Stimulated activated CD4-positive, alpha-beta T cell treated with anti-CD3 and anti-CD28 coated beads, Interleukin-15, amount 100 ng/mL, for 48 hours (primary cell): Measurements from ENCODE around the gene KLHL18.
"Not testable (repeated sequence)": the region's sequence is repeated elsewhere in the genome, so short reads cannot be mapped to it uniquely, and the experiment has no call there.

ENCODE experiments used
- DNase-seq, 2 donors: peaks; one replicate each; pipeline ENCODE4 v3.0.0-alpha.2; 2020; ENCODE audit warnings: low read depth in 2 of 2

KLHL18 gene

GRCh38 chr3:47282424-47283192, at the start of gene KLHL18, which contains the start of gene KIF9:
TSS of gene KLHL18 (plus strand) at chr3:47282944. CDS start at chr3:47282966, 22 bp downstream.
TSS of gene KIF9 (minus strand) at chr3:47282799. CDS start at chr3:47277374, 5,425 bp downstream.
- DNase-seq = peak; percentile 93 to 94

GRCh38 chr3:47238017-47238416, 44.7 kb upstream of the KLHL18 start:
- no peak for DNase-seq

DNA sequence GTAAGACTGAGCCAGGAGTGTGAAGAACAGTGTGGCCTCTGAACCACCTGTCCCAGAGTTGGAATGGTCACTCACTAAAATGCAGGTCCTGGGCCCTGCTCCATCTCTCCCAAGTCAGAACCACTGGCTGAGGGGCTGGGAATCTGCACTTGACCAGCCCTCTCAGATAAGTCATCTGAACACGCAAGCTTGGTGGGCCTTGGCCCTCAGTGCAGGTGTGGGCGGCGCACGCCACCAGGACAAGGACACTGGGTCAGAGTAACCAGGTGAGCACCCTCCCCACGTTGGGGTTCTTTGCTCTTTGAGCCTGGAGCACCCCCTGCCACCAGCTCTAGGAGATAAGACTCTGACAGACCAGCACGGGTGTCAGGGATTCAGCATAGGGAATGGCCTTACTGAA, 42.8 kb upstream of the KLHL18 start:
- DNase-seq = no peak

GRCh38 chr3:47243419-47244147, 39.2 kb upstream of the KLHL18 start:
- no peak for DNase-seq

DNA sequence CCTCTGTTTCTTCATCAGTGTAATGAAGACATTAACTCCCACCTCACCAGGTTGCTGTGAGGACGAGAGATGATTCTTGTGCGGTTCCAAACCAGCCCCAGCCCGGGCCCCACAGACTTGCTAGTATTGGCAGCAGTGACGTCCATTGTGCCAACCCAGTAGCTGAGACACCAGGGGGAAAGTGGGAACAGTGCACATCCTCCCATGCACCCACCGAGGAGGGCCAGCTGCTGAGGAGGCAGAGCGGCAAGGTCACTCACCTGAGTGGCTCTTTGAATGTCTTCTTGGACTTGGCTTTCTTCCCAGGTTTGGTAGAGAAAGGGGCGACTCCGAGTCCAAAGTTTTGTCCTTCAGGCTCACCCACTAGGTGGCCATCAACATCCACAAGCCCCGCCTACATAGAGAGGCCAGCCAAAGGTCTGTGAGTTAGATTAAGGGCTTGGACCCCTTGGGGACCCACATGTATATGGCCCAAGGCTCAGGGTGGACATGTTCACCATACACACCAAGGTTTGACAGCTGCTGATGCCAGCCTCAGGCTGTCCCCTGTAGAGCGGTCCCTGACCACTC, 38.1 kb upstream of the KLHL18 start:
- DNase-seq = no peak

GRCh38 chr3:47245271-47245670, 37.5 kb upstream of the KLHL18 start:
- DNase-seq = no peak

DNA sequence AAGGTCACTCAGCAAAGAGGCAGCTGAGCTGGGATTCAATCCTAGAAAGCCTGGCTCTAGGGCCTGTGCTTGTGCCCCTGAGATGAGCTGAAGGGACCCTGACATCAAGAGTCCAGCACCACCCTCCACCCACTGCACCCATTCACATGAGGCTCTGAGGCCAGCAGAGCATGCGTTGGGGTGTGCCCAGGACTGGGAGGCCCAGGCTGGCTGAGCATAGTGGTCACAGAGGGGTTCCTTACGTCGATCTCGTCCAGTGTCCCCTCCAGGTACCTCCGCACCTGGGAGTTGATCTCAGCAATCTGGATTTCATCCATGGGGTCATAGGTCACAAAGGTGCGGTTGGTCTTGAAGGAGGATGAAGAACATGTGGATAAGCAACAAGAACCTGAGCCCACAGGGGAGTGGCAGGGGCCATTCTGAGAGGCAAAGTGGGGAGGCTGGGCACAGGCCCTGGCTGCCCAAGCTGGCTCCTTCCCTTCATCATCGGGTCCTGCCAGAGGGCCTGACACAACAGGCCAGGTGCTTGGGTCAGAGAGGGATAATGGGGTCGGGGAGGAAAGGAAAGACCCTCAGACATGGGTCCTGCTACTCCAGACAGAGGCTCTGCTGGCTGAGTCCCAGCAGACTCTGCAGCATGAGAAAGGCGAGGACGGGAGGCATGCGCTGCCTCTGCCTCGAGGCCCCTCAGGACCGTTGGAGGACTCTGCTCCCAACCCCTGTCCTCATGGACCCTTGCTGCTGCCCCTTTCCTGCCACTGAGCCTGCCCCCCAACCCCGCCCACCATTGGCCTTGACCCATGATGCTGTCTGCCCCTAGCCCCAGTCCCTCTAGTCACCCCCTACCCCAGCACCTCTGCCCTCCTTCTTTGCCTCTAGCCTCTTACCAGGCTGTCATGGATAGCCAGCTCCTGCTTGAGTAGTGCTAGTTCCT, 35.3 kb upstream of the KLHL18 start:
- no peak for DNase-seq

DNA sequence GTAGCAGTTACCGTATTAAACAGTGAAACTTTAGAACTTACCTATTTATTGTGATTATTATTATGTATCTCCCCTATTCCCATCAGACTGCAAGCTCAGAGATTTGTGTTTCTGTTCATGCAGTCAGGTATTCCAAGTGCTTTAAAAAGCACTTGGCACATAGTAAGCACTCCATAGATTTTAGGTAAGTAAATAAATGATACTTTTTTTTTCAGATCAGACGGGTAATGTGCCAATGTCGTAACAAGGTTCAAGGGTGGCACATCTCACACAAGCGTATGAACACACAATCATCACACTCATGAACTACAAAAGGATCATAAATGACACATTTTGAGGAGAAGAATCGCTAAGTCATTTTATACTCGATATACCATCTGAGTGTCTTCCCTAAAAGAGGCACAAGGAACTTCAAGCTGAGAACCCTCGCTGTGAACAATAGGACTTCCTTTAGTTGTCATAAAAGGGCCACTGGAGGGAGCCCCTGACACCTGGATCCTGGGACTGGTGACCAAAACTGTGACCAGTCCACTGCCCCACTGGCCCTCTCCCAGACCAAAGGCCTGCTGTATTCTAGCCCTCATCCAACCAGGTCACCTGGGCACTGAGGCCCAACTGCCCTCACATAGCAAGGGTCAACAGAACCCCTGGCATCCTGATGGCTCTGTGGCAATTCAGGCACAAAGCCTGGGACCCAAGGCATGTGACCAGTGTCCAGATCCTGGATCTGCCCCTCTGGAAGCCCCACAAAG, 32.3 kb upstream of the KLHL18 start:
- no peak for DNase-seq

- DNase-seq = not testable (repeated sequence)
Measured at GRCh38 chr3:47251085-47251484, 31.7 kb upstream of the KLHL18 start.

DNA sequence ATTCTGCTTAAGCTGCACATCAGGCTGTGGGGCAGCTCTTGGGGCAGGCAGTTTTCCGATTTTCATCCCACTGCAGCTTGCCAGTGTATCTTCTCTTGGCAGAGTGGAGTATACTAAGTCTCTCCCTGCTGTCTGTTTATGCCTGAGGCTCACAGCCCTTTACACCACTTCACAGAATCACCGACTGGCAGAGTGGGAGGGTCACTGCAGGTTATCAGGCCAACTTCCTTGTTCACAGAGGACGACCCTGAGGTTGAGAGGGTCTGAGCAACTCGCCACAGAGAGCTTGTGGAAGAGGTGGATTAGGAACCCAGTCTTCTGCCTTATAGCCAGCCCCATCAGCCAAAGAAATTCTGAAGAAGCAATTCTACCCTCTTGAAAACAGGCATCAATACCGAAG, 31.1 kb upstream of the KLHL18 start:
- no peak for DNase-seq

GRCh38 chr3:47256331-47256730, 26.4 kb upstream of the KLHL18 start:
- DNase-seq = not testable (repeated sequence)

DNA sequence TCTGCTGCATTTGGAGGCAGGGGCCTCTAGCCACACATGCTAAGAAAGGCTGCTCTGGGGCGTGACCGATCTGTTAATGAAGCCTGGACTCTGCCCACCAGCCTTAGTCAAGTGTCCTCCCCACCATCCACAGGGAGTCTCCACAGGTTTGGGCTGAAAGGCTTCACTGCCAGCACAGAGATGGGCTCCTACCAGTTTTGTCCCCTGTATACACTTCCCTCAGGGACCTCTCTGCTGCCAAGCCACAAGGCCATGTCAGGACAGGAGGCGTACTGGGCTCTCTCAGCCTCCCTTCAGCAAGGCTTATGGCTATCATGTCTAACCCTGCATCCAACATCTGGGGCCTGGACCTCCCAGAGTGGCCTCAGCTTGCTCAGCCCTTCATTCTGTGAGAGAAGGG, 23.6 kb upstream of the KLHL18 start:
- DNase-seq = no peak

DNA sequence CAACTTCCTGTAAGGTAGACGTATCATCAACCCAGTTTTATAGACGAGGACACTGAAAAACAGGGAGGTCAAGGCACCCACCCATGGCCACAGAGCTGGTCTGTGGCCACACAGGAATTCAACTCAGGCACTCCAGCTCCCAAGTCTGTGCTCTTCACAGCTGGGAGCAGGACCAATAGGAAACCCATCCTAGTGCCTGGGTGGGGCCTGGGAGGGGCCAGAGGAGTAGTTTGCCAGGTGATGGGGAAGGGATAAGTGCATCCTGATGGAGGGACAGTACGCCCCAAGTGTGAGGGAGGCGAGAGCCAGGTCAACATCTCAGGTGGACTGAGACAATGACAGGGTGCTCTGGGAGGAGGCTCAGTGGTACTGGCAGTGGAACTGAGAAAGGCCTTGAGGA, 22.1 kb upstream of the KLHL18 start:
- no peak for DNase-seq

DNA sequence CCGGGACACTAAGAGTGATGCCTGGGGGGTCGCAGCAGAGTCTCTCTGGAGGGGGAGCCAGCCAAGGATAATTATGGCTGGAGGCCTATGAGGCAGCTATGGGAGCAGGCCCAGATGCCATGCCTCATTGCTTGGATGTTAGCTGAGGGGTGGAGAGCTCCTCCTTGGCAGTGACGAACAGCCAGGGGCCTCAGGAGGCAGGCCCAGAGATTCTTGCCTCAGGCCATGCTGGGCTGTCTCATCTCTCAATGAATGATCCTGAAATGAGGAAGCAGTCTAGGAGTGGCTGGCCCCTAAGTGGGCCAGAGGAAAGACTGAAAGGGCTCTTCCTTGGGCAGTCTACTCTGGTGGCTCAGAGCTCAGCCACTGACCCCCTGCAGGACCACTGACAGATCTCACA, 21.4 kb upstream of the KLHL18 start:
- no peak for DNase-seq

DNA sequence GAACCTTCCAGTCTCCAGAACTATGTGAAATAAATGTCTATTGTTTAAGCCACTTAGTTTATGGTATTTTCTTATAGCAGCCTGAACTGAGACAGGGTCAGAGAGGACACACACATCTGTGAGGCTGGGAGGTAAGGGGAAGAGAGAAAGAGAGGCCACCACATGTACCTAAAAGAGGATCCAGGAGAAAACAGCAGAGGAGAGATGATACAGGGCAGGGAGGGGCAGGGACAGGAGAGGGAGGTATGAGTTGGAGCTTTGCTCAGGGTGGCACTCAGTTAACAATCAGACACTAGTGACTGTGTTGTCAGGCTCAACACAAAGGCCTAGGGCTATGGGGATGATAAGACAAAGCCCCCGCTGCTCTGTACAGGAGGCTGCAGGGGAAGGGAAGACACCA, 17.7 kb upstream of the KLHL18 start:
- no peak for DNase-seq

GRCh38 chr3:47265725-47266428, 16.9 kb upstream of the KLHL18 start:
- DNase-seq = no peak

DNA sequence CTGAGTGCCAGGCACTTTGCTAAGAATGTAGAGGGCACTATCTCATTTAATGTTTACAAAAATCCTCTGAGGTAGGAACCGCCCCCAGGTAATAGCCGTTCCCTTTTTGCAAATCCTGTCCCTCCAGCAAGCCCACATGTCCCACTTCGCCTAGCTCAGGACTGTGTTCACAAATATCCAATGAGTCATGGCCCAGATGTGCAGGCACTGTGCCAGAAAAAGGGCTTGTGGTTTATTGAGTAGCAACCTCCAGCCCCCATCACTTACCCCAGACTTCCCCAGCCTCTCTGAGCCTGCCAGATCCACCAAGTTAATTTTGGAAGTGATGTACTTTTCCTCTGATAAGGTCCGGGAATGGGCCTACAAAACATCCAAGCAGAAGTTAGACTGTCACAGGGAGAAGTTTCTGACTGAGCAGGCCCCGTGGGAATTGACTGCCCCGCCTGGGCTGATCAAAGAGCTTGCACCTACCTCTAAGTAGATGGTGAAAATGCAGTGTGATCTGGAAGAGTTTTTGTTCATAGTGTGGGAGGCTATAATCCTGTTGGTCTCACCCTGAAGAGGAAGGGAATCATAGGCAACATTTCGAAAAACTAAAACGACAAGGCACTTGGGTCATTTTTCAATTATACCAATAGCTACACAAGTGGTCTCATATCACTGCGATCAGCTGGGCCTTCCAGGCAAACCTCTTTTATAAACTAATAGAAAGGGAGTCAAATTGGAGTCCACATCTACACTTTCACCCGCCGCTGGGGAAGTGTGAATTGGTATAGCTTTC, 15.8 kb upstream of the KLHL18 start:
- DNase-seq = peak; percentile 19 to 21

GRCh38 chr3:47267490-47267824, 15.3 kb upstream of the KLHL18 start:
- no peak for DNase-seq

DNA sequence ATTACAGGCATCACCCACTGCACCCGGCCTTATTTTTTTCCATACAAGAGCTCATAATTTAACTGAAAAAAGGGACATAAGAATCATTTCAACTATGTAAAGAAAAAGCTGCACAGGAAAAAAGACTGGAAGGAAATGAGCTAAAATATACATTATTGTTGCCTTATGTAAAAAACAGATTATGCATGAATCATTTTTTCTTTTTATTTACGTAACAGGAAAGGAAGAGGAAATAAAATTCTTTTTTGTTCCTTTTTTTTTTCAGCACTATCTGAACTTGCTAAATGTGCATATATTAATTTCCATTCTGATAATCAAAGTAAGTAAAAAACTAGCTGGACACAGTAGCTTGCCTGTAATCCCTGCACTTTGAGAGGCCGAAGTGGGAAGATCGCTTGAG, 12.2 kb upstream of the KLHL18 start:
- DNase-seq = no peak

DNA sequence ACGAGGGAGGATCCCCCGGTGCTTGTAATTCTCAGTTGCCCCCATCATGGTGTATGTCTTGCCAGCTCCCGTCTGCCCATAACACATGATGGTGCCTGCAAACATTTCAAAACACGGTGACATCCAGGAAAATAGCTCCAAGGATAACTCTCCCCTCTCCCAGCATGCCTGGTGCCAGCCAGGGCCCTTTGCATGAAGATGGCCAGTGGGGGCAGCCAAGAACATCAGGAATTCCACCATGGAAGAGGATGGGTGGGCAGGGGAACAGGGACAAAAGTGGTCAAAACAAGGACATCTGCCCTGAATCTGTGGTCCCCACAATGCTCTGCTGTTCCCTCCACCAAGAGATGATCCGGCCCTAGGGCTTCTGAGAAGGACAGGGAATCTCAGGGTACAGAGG, 9.2 kb upstream of the KLHL18 start:
- no peak for DNase-seq
